Suprapubic skin (tissue), 4 donors: ENCODE measurements around the gene RTEL1. TPM values are rescaled to one million over a fixed set of nuclear protein-coding genes. Genes with fewer than 3 reads are reported as not detected.
A peak's percentile ranks its signal among the peaks of the same experiment; 100 is the strongest.
"Not testable (repeated sequence)": the region's sequence is repeated elsewhere in the genome, so short reads cannot be mapped to it uniquely, and the experiment has no call there.

Experiments used
- DNase-seq, 2 donors: peaks; one replicate each; pipeline ENCODE4 v3.0.0-alpha.2; 2019; ENCODE audit warnings: low spot score in 2 of 2
- H3K27ac ChIP-seq: fragments of 200-600 bp; sonication (generic); one replicate; pipeline ENCODE4 v1.5.1; 2019
- H3K27me3 ChIP-seq: fragments of 200-600 bp; sonication (generic); one replicate; pipeline ENCODE4 v1.5.1; 2019
- H3K36me3 ChIP-seq: fragments of 200-600 bp; sonication (generic); one replicate; pipeline ENCODE4 v1.5.1; 2019
- H3K4me1 ChIP-seq: fragments of 200-600 bp; sonication (generic); one replicate; pipeline ENCODE4 v1.5.1; 2019
- H3K4me3 ChIP-seq: fragments of 200-600 bp; sonication (generic); one replicate; pipeline ENCODE4 v1.5.1; 2019; ENCODE audit warnings: mild to moderate bottlenecking
- H3K9me3 ChIP-seq: fragments of 200-600 bp; sonication (generic); one replicate; pipeline ENCODE4 v1.5.1; 2019
- CTCF ChIP-seq, 2 donors: fragments of 200-600 bp in 1 of 2; fragments of 450-650 bp in 1 of 2; sonication (generic) in 1 of 2; IDR thresholded peaks; one replicate each; pipeline ENCODE4 v1.5.1; 2016 to 2019; ENCODE audit warnings: antibody characterized with exemption in 2 of 2, mild to moderate bottlenecking in 1 of 2, moderate library complexity in 1 of 2
- EP300 ChIP-seq: sonication (generic); formaldehyde crosslinking; IDR thresholded peaks from one replicate; pipeline ENCODE4 v1.6.1; 2017; ENCODE audit warnings: antibody characterized with exemption
- POLR2A ChIP-seq, 2 donors: fragments of 450-650 bp; IDR thresholded peaks; one replicate each; pipeline ENCODE4 v1.6.1; 2017; ENCODE audit warnings: antibody characterized with exemption in 2 of 2, mild to moderate bottlenecking in 2 of 2, moderate library complexity in 2 of 2
- POLR2AphosphoS5 ChIP-seq, 3 donors: sonication (generic); formaldehyde crosslinking; IDR thresholded peaks; one replicate each; pipeline ENCODE4 v1.6.1; 2017; ENCODE audit warnings: antibody characterized with exemption in 3 of 3
- WGBS: methylation state at CpG from one replicate; pipeline ENCODE4 v1.1.5; 2018; 5-methylcytosine and 5-hydroxymethylcytosine counted together
- total RNA-seq, 4 donors: library from RNA; depleted of rRNA; stranded (reverse); fragments of >200 nt; gene quantifications; one replicate each; pipeline ENCODE4 v1.1.0, GENCODE V29; 2016

Gene RTEL1
- total RNA-seq, 4 donors from 2014 or later, result 6.9 to 26.6 (median 13.9) TPM

GRCh38 chr20:63627129-63627750 is 30.9 kb upstream of the RTEL1 start:
- Histone ChIP-seq H3K4me1 (peaks cover 34% of the 10 kb centered on the region), H3K36me3 (no peaks in the 10 kb centered on the region), H3K9me3 (no peaks in the 10 kb centered on the region), H3K27me3 (no peaks in the 10 kb centered on the region), H3K4me3 (peak overlapping the region; percentile 98), H3K27ac (peak overlapping the region; percentile 93)
- 2% methylated on average over 8 of the region's 68 CpGs for WGBS
- DNase-seq, result peak; percentile 97 to 98
- TF ChIP-seq POLR2A (IDR thresholded peaks at IDR 0.05), result peak in 1 of 2 donors; percentile 40
- peak in 1 of 3 donors; percentile 88 for TF ChIP-seq POLR2AphosphoS5 (IDR thresholded peaks at IDR 0.05)
- no peak for TF ChIP-seq CTCF (IDR thresholded peaks at IDR 0.05)

- H3K27ac ChIP-seq, result peak overlapping the region; percentile 93
- peaks cover 34% of the 10 kb centered on the region for H3K4me1 ChIP-seq
- H3K9me3 ChIP-seq, result no peaks in the 10 kb centered on the region
- peak in 1 of 2 donors; percentile 78 for DNase-seq
- H3K27me3 ChIP-seq, result no peaks in the 10 kb centered on the region
- H3K36me3 ChIP-seq, result no peaks in the 10 kb centered on the region
- WGBS, result 5% methylated on average over 28 of the region's 28 CpGs
- peak overlapping the region; percentile 98 for H3K4me3 ChIP-seq
- no peak for TF ChIP-seq EP300
- no peak for TF ChIP-seq POLR2A (IDR thresholded peaks at IDR 0.05)
- TF ChIP-seq POLR2AphosphoS5 (IDR thresholded peaks at IDR 0.05), result no peak
- no peak for TF ChIP-seq CTCF (IDR thresholded peaks at IDR 0.05)
Observed at GRCh38 chr20:63627751-63628245, 30.3 kb upstream of the RTEL1 start.

- peaks cover 34% of the 10 kb centered on the region for H3K4me1 ChIP-seq
- peak overlapping the region; percentile 98 for H3K4me3 ChIP-seq
- H3K36me3 ChIP-seq, result no peaks in the 10 kb centered on the region
- 16% methylated on average over 22 of the region's 22 CpGs for WGBS
- TF ChIP-seq EP300, result no peak
- TF ChIP-seq CTCF (IDR thresholded peaks at IDR 0.05), result no peak
- no peak for TF ChIP-seq POLR2A (IDR thresholded peaks at IDR 0.05)
- no peak for TF ChIP-seq POLR2AphosphoS5 (IDR thresholded peaks at IDR 0.05)
- no peaks in the 10 kb centered on the region for H3K9me3 ChIP-seq
- peak overlapping the region; percentile 93 for H3K27ac ChIP-seq
- no peak for DNase-seq
- no peaks in the 10 kb centered on the region for H3K27me3 ChIP-seq
Observed at GRCh38 chr20:63628246-63628975, 29.7 kb upstream of the RTEL1 start.

- H3K27me3 ChIP-seq, H3K36me3 ChIP-seq, H3K4me3 ChIP-seq, H3K27ac ChIP-seq, H3K9me3 ChIP-seq, DNase-seq: not testable (repeated sequence)
- 92% methylated on average over 6 of the region's 6 CpGs for WGBS
- peaks cover 29% of the 10 kb centered on the region for H3K4me1 ChIP-seq
Observed at GRCh38 chr20:63630956-63631355, 27.2 kb upstream of the RTEL1 start.

GRCh38 chr20:63631426-63631825 is 26.7 kb upstream of the RTEL1 start:
- H3K4me1 ChIP-seq, result peaks cover 25% of the 10 kb centered on the region
- not testable (repeated sequence) for H3K9me3 ChIP-seq, DNase-seq, H3K36me3 ChIP-seq, H3K27me3 ChIP-seq, H3K27ac ChIP-seq, H3K4me3 ChIP-seq
- WGBS, result 56% methylated on average over 10 of the region's 10 CpGs

GRCh38 chr20:63633732-63634131 is 24.4 kb upstream of the RTEL1 start:
- Histone ChIP-seq H3K27me3 (no peaks in the 10 kb centered on the region), H3K4me1 (peaks cover 23% of the 10 kb centered on the region), H3K9me3 (no peaks in the 10 kb centered on the region), H3K27ac (no peak overlapping the region), H3K36me3 (no peaks in the 10 kb centered on the region), H3K4me3 (no peak overlapping the region)
- TF ChIP-seq POLR2A (IDR thresholded peaks at IDR 0.05) (no peak), EP300 (no peak), CTCF (IDR thresholded peaks at IDR 0.05) (no peak), POLR2AphosphoS5 (IDR thresholded peaks at IDR 0.05) (no peak)
- no peak for DNase-seq
- WGBS, result 80% methylated on average over 9 of the region's 9 CpGs
